Activated T-cell treated with anti-CD3 and anti-CD28 coated beads for 24 hours (primary cell): ENCODE results near the gene BHLHA9.

Experiments used
- DNase-seq: peaks from one replicate; pipeline ENCODE4 v3.0.0-alpha.2; 2020; ENCODE audit warnings: low read depth

Gene BHLHA9

DNA sequence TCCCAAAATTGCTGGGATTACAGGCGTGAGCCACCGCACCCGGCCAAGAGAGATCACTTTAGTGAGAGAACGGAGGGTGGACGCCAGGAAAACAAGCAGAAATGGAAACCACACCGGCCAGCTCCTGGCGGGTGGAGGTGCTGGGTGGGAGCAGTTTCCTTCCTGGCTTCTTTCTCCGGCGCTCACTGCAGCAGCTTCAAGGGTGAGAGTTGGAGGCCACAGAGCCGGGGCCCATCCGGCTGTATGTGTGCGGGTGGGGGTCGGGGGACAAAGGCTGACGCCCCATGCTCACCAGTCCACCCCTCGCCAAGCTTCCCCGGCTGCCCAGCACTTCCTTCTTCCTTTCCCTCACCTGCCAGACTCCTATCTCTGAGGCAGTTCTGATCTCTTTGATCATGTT is 13.5 kb upstream of the BHLHA9 start:
- no peak for DNase-seq

DNA sequence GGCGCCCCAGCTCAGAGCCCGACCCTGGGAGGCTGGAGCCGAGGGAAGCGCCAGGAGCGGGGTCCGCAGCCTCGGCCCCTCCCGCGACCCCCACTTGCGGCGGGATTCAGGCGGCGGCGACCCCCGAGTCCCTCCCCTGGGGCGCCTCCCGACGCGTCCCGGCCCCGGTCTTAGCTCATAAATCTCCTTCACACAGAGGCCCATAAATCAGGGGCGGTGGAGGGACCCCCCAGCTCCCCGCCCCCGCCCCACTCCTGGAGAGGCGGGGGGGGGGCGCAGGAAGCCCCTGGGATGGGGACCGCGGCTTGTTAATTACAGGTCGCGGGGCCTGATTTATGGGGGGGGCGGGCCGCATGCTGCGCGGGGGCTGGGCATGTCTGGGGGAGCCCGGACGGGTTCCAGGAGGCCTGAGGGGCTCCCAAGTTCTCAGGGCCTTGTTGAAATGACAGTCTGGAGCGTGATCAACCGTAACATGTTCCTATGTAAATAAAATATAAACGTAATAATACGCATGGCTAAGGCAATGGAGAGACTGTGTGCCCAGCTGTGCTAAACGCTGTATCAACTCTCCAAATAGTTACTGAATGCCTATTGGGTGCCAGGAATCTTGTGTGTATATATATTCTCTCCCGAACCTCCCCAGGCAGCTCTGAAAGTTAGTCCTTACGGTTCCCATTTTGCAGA is 10.0 kb upstream of the BHLHA9 start:
- no peak for DNase-seq

- no peak for DNase-seq
Observed at GRCh38 chr17:1260770-1261161, 9.5 kb upstream of the BHLHA9 start.

GRCh38 chr17:1264196-1264595 is 6.0 kb upstream of the BHLHA9 start:
- no peak for DNase-seq

GRCh38 chr17:1267471-1267943 is 2.7 kb upstream of the BHLHA9 start:
- DNase-seq: no peak

GRCh38 chr17:1271030-1271423 is 783 bp downstream of the BHLHA9 start:
- DNase-seq: no peak

- DNase-seq: no peak
Observed at GRCh38 chr17:1271441-1271840, 1.2 kb downstream of the BHLHA9 start.

GRCh38 chr17:1272701-1273100 is 2.5 kb downstream of the BHLHA9 start:
- DNase-seq: no peak

DNA sequence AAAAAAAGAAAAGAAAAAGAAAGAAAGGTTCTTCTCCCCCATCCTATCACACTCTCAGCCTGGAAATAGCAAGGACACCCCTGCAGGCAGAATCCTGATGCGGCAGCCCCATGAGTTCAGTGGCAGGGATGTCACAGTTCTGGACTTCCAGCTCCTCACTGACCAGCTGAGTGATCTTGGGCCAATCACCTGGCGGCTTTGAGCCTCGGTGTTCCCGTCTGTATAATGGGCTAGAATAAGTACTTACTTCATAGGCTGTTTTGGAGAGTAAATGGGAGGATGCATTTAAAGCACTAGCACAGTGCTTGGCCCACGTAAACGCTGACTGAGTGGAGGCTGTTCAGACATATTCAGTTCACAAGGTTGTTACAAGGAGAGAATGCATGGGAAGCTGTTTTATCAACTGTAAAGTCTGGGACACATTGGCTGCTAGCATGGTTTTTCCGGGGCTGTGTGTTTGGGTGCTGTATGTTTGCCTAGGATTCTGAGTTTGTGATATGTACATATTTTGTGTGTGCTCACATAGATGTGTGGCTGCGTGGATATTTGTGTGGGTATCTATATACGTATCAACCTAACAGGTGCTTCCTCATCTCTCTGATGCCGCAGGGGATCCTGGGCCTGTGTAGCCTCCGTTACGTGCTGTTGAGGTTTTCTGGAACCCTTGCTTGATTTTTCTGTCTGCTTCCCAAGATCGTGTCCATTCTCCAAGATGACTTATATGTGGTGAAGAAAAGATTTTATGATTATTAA is 3.4 kb downstream of the BHLHA9 start:
- DNase-seq: no peak

GRCh38 chr17:1274245-1274608 is 4.0 kb downstream of the BHLHA9 start:
- DNase-seq: no peak

DNA sequence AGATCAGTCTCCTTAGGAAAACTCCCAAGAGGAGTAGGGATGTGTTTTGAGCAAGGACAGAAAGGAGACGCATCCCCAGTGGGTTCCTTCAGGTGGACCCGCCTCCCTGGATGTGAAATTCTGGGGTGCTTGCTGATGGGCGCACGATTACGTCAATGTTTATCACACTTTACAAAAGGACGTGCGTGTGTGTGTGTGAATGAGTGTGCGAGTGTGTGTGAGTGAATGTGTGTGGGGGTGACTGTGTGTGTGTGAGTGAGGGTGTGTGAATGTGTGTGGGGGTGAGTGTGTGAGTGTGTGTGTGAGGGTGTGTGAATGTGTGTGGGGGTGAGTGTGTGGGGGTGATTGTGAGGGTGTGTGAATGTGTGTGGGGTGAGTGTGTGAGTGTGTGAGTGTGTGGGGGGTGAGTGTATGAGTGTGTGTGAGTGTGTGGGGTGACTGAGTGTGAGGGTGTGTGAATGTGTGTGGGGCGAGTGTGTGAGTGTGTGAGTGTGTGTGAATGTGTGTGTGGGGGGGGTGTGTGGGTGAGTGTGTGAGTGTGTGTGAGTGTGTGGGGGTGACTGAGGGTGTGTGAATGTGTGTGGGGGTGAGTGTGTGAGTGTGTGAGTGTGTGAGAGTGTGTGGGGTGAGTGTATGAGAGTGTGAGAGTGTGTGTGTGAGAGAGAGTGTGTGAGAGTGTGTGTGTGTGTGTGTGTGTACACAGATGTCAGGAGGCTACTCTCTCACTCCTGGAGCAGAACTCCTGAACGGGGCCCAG is 5.1 kb downstream of the BHLHA9 start:
- DNase-seq: no peak

GRCh38 chr17:1275962-1276736 is 5.9 kb downstream of the BHLHA9 start:
- peak; percentile 56 for DNase-seq

GRCh38 chr17:1280652-1281051 is 10.4 kb downstream of the BHLHA9 start:
- DNase-seq: no peak

DNA sequence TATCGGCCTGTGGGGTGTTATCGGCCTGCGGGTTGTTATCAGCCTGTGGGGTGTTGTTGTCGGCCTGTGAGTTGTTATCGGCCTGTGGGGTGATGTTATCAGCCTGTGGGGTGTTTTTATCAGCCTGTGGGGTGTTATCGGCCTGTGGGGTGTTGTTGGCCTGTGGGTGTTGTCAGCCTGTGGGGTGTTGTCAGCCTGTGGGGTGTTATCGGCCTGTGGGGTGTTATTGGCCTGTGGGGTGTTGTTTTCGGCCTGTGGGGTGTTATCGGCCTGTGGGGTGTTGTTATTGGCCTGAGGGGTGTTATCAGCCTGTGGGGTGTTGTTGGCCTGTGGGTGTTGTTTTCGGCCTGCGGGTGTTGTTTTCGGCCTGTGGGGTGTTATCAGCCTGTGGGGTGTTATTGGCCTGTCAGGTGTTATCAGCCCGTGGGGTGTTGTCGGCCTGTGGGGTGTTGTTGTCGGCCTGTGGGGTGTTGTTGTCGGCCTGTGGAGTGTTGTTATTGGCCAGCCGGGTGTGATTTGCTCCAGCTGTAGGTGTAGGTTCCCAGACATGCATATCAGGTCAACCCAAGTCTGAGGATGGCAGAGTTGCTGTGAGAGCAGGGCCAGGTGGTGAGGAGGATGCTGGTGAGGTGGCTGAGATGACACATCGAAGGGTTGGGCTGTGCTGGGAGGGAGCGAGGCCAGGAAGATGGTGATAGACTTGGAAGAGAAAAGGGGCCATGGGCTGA is 16.3 kb downstream of the BHLHA9 start:
- DNase-seq: no peak

- DNase-seq: no peak
Observed at GRCh38 chr17:1289695-1290094, 19.5 kb downstream of the BHLHA9 start.

GRCh38 chr17:1290676-1291075 is 20.4 kb downstream of the BHLHA9 start:
- DNase-seq: no peak

GRCh38 chr17:1294157-1294717 is 24.0 kb downstream of the BHLHA9 start:
- peak; percentile 53 for DNase-seq

- DNase-seq: peak; percentile 37
Observed at GRCh38 chr17:1298606-1299005, 28.4 kb downstream of the BHLHA9 start.

DNA sequence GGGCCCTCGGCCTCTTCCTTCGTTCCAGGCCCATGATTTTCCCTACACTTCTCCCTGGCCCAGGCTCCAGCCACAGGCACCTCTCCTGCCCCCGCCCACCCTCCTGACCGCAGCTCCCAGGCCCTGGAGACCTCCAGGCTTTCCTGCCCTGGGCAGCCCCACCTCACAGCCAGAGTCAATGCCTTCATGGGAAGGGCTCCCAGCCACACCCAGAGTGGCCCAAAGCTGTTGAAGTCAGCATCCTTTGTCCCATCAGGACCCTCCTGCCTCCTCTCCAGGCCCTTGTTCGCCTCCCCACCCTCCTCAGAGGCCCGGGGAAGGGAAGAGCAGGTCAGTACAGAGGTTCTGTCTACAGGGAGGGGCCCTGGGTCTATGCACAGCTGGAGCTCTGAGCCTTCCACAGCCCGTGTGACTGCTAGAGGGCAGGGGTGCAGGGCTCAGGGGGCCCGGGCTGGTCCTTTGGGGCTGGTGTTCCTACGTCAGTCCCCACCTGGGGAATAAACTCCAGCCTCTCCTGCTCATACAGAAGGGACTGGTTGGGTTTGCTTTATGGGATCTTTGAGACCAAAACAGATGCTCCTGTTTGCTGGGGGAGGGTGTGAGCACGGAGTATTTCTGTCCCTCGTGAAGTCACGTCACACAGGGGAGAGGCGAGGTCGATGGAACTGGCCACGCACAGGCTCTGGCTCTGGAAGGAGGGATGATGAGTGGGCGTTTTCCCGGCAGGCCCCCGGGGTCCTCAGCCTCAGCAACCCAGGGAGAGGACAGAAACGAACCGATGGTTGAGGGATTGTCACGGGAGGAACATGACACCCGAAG is 29.5 kb downstream of the BHLHA9 start:
- no peak for DNase-seq

DNA sequence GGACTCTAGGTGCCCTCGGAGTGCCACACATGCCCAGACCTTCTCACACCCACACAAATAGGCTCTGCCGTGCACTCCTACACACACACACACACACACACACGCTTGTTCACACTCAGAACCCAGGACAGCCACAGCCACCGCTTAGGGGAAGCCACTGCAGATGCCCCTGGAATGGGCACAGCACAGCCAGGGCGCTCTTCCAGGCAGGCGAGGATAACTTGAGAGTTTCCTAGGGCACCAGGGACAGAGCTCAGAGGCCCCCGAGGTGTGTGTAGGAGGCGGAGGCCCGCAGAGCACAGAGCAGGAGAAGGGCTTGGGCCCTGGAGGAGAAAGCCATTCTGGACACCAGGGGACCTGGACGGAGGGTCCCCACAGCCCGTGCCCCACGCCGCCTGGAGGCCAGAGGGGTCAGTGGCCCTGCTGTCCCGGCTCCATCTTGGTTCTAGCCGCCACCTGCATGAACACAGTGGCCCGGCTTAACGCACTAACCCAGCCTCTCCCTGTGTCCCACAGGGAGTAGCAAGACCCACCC is 30.2 kb downstream of the BHLHA9 start:
- DNase-seq: no peak
